Stimulated activated CD8-positive, alpha-beta memory T cell treated with anti-CD3 and anti-CD28 coated beads, Interleukin-12 subunit alpha, Interleukin-12 subunit beta, amount 100 ng/mL, for 4 hours (primary cell): ENCODE data around the gene PRRX2.

ENCODE experiments used
- DNase-seq: peaks from one replicate; pipeline ENCODE4 v3.0.0-alpha.2; 2020; ENCODE audit warnings: low read depth

PRRX2 gene

GRCh38 chr9:129637102-129637501 lies 28.3 kb upstream of the PRRX2 start:
- no peak for DNase-seq

- DNase-seq: no peak
Measured at GRCh38 chr9:129637673-129638439, 27.6 kb upstream of the PRRX2 start.

- no peak for DNase-seq
Measured at GRCh38 chr9:129639034-129639630, 26.3 kb upstream of the PRRX2 start.

GRCh38 chr9:129639756-129640085 lies 25.7 kb upstream of the PRRX2 start:
- DNase-seq: no peak

- DNase-seq: no peak
Measured at GRCh38 chr9:129640086-129640870, 25.2 kb upstream of the PRRX2 start.

- no peak for DNase-seq
Measured at GRCh38 chr9:129640871-129641749, 24.3 kb upstream of the PRRX2 start.

- DNase-seq: peak; percentile 90
Measured at GRCh38 chr9:129641750-129642585, 23.5 kb upstream of the PRRX2 start, which contains the start of gene ASB6. ASB6 (minus strand) TSS chr9:129642151; CDS start chr9:129641999, 152 bp downstream.

GRCh38 chr9:129643706-129644105 lies 21.7 kb upstream of the PRRX2 start:
- no peak for DNase-seq

- DNase-seq: no peak
Measured at GRCh38 chr9:129644365-129644764, 21.1 kb upstream of the PRRX2 start.

GRCh38 chr9:129644902-129645301 lies 20.5 kb upstream of the PRRX2 start:
- DNase-seq: no peak

GRCh38 chr9:129646252-129646651 lies 19.2 kb upstream of the PRRX2 start:
- DNase-seq: no peak

GRCh38 chr9:129646654-129647053 lies 18.8 kb upstream of the PRRX2 start:
- no peak for DNase-seq

GRCh38 chr9:129647635-129648034 lies 17.8 kb upstream of the PRRX2 start:
- DNase-seq: no peak

- no peak for DNase-seq
Measured at GRCh38 chr9:129648092-129648763, 17.2 kb upstream of the PRRX2 start.

GRCh38 chr9:129648764-129649115 lies 16.7 kb upstream of the PRRX2 start:
- DNase-seq: no peak

- DNase-seq: no peak
Measured at GRCh38 chr9:129649726-129650679, 15.4 kb upstream of the PRRX2 start.

GRCh38 chr9:129650680-129651235 lies 14.7 kb upstream of the PRRX2 start:
- DNase-seq: no peak

GRCh38 chr9:129653823-129654553 lies 11.5 kb upstream of the PRRX2 start:
- no peak for DNase-seq
